ENCODE measurements around the gene DGKG. TPM values are rescaled to one million over a fixed set of nuclear protein-coding genes. Genes with fewer than 3 reads are reported as not detected.

DGKG gene
- total RNA-seq, 4 donors from 2014 or later: 0.70 to 13.2 (median 5.9) TPM

DNA sequence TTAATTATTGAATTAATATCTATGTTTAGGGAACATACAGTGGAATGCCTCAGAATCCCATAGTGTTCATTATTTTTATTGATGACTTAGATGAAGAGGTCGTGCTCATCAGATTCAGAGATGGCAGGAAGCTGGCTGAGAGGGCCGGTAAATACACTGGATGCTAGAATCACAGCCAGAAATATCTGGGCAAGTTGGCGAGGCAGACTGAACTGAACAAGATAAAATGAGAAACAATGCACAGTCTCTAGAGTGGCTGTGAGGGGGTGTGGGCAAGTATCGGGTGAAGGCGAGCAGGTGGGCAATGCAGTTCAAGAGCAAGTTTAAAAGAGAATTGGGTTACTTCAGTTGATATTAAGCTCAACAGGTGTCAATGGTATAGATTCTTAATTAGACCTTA lies 5.9 kb downstream of the DGKG start:
- DNase-seq: no peak
- H3K27ac ChIP-seq: no peak overlapping the region
- H3K4me3 ChIP-seq: no peak overlapping the region
- TF ChIP-seq POLR2A (IDR thresholded peaks at IDR 0.05): no peak
- TF ChIP-seq, protein P1, sequence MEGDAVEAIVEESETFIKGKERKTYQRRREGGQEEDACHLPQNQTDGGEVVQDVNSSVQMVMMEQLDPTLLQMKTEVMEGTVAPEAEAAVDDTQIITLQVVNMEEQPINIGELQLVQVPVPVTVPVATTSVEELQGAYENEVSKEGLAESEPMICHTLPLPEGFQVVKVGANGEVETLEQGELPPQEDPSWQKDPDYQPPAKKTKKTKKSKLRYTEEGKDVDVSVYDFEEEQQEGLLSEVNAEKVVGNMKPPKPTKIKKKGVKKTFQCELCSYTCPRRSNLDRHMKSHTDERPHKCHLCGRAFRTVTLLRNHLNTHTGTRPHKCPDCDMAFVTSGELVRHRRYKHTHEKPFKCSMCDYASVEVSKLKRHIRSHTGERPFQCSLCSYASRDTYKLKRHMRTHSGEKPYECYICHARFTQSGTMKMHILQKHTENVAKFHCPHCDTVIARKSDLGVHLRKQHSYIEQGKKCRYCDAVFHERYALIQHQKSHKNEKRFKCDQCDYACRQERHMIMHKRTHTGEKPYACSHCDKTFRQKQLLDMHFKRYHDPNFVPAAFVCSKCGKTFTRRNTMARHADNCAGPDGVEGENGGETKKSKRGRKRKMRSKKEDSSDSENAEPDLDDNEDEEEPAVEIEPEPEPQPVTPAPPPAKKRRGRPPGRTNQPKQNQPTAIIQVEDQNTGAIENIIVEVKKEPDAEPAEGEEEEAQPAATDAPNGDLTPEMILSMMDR (IDR thresholded peaks at IDR 0.05): no peak
- H3K9me3 ChIP-seq: no peaks in the 10 kb centered on the region
- no peaks in the 10 kb centered on the region for H3K36me3 ChIP-seq
- H3K27me3 ChIP-seq: peaks cover 0 to 3% of the 10 kb centered on the region in 2 donors
- H3K4me1 ChIP-seq: peaks cover 0 to 16% (median 0%) of the 10 kb centered on the region in 4 donors

DNA sequence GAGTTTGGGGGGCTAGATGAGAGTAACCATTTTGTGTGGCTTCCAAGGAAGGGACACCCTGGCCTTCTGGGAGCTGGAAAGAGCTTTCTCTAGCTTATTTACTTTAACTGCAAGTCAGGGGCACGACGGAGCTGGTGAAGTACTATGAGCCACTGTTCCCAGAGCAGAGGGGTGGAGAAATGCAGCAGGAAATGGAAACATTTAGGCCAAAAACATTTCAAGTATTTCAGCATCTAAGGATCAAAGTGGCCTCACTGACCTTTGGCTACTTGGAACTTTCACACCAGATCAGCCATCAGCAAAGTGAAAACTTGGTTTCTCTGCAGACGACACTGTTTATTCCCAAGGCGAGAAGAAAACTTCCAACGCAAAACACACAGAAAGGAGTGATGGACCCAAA lies 7.9 kb downstream of the DGKG start:
- Histone ChIP-seq H3K9me3 (no peaks in the 10 kb centered on the region), H3K36me3 (no peaks in the 10 kb centered on the region), H3K4me1 (peaks cover 0 to 5% (median 0%) of the 10 kb centered on the region in 4 donors), H3K4me3 (no peak overlapping the region), H3K27ac (no peak overlapping the region), H3K27me3 (no peaks in the 10 kb centered on the region)
- TF ChIP-seq, protein P1 (IDR thresholded peaks at IDR 0.05): no peak
- TF ChIP-seq POLR2A (IDR thresholded peaks at IDR 0.05): no peak
- no peak for DNase-seq

GRCh38 chr3:186352369-186352768 lies 9.7 kb downstream of the DGKG start:
- DNase-seq: no peak
- Histone ChIP-seq H3K27me3 (no peaks in the 10 kb centered on the region), H3K4me3 (no peak overlapping the region), H3K9me3 (no peaks in the 10 kb centered on the region), H3K36me3 (no peaks in the 10 kb centered on the region), H3K27ac (no peak overlapping the region), H3K4me1 (no peaks in the 10 kb centered on the region)
- TF ChIP-seq, protein P1 (IDR thresholded peaks at IDR 0.05): no peak

DNA sequence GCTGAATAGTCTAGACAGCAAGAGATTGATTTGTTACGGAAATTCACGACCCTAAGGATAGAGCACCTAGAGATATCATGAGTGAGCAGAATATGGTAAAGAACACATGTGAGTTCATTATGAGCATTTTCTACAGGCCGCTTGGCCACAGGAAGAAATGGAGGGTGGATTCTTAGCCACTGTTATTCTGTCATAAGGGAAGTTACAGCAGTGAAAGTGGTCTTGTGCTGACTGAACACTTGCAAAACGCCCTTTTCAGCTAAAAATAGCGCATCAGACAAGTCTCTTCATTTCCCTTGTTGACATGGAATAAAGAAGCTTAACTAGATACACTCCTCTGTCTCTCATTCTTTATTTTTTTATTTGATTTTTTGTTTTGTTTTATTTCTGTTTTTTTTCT lies 19.8 kb downstream of the DGKG start:
- TF ChIP-seq POLR2A (IDR thresholded peaks at IDR 0.05): no peak
- TF ChIP-seq, protein P1 (IDR thresholded peaks at IDR 0.05): no peak
- Histone ChIP-seq H3K27me3 (no peaks in the 10 kb centered on the region), H3K27ac (no peak overlapping the region), H3K9me3 (no peaks in the 10 kb centered on the region), H3K36me3 (no peaks in the 10 kb centered on the region), H3K4me1 (no peaks in the 10 kb centered on the region), H3K4me3 (no peak overlapping the region)
- DNase-seq: no peak

DNA sequence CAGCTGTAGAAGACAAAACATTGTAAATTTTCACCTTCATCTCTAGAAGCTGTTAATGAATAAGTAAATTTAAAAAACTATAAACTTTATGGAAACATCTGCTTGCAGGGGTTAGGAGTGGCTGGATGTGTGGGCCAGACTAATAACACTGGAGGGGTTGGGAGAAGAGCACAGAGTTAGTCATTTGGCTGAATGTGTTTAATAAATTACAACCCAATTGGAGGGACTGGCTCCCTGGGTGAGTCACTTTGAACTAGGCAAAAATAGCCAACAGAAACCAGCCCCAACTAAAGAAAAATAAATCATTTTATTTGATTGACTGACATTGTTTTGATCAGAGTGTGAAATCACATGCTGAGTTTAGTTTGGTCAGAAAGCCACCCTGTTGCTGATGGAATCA lies 21.8 kb downstream of the DGKG start:
- Histone ChIP-seq H3K27ac (no peak overlapping the region), H3K4me1 (no peaks in the 10 kb centered on the region), H3K4me3 (no peak overlapping the region), H3K36me3 (no peaks in the 10 kb centered on the region), H3K9me3 (no peaks in the 10 kb centered on the region), H3K27me3 (no peaks in the 10 kb centered on the region)
- DNase-seq: no peak
- TF ChIP-seq, protein P1 (IDR thresholded peaks at IDR 0.05): no peak
- TF ChIP-seq POLR2A (IDR thresholded peaks at IDR 0.05): no peak

All from Peyer's patch (tissue), 4 donors.